Cortex of kidney (tissue), 1 donor: ENCODE results near the gene RUNX1.

Source experiments
- DNase-seq: peaks from one replicate; lab custom pipeline; 2025; lab: John Stamatoyannopoulos, UW

The RUNX1 gene

DNA sequence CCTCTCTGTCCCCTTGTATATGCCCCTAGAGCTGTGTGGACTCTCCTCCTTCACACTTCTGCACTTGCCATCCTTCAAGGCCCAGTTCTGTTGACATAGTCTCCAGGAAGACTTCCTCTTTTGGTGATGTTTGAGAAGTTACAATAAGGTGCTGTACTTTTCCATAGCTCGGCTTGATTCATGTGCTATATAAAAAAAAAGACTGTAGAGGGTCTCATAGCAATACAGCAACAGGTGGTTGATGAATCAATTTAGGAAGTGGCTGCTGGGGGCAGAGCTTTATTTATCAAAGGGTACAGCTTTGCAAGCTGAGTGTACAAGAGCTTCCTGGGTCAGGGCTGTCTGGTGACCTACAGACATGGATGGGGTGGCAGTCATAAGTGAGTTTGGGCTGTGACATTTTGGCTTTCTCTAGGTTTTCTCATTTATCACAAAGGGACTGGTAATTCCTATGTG lies 102.7 kb downstream of the RUNX1 start:
- no peak for DNase-seq

DNA sequence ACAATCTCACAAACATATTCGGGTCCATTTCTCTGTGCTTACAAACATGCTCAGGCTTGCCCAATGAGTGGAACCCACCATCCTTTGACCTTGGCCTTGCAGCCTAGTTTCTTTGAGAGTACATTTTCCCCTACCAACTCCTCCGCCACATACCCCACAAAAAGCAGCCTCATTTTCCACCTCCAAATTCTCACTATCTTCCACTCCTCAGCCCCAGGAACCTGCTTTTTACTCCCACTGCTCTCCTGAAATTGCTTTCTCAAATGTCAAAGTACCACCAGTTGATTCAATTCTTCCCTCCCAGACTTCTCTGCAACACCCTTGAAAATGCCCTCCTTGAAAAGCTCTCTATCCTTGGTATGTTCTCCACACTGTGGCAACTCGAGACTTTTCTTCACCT lies 103.8 kb downstream of the RUNX1 start:
- no peak for DNase-seq

DNA sequence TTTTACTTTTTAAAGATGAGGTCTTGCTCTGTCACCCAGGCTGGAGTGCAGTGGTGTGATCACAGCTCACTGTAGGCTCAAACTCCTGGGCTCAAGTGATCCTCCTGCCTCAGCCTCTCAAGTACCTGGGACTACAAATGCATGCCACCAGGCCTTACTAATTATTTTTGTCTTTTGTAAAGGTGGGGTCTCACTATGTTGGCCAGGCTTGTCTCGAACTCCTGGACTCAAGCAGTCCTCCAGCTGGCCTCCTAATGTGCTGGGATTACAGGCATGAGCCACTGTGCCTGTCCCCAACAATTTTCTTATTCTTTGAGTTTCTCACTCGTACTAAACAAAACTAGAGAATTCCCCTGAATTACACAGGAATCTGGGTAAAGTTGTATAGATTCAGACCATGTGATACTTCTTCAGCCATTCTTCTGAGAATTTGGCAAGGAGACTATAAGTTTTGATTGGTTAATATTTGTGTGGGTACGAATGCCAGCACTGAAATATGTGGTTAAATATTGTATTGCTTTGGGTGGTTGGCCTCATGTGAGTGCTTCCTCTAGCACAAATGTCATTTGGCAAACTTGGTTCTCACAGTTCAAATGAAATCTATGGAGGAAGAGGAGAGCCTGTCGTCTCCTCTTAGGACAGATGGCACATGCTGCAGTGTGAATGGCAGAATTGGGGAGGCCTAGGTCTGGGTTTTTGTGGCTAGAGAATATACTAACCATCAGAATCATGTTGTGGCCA lies 104.9 kb downstream of the RUNX1 start:
- no peak for DNase-seq

DNA sequence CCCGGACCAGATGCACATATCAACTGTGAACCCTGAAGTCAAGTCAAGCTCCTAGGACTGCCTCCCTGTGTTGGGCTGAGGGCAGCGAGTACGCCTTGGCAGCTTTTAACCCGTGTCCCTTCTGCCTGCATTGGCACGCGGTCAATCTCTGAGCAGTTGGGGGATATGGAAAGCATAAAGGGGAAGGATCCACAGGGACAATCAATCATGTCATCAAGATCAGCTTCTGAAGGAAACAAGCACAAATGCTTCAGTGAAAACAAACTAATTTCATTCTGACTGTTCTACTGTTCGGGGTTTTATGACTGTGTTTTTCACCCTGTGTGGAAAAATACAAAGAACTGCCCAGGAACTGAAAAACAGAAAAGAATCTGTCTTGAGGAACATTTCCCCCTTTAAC lies 106.2 kb downstream of the RUNX1 start:
- no peak for DNase-seq

DNA sequence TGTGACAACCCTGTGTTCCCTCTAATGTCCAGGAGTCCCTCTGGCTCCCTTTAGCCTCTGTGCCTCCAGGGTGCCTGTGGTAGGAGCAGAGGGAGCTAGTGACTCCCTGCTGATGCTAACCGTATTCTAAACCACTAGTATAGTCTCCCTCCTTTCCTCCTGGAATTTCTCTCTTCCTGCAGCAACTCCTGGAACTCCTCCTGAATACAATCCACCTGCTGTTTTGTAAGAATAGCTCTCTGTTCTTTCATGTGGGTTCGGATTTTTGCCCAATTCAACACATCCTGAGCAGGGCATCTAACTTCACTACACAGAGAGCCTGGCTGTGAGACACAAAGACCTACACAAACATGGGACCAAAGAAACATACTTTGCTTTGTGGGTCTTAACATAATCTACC lies 107.9 kb downstream of the RUNX1 start:
- DNase-seq: no peak

DNA sequence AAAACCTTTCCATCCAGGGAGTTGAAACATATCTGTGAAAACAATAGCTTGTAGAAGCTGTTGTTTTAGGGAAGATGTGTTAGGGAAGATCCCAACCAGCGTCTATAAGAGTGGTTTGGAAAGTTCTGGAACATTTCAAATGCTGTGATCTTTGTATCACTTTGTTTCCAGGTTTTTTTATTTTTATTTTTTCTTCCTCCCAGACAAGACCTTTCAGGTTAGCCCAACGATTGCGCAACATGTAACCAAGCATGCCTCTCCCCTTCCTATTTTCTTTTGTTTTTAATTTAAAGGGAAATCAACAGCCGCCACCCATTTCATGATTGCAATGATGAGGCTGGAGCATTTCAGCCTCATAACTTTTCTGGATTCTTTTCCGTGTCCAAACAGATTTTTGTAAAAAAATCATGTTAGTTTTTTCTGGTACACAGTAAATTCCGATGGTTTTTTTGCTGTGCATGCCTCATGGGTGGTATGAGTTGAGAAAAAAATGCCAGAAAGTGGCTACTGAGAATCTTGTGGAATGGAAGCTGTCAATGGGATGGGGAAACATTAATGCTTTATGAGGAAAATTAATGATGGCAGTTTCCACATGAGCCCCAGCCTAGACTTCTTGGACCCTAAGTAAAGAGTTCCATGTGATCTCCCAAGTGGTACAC lies 109.3 kb downstream of the RUNX1 start:
- no peak for DNase-seq

DNA sequence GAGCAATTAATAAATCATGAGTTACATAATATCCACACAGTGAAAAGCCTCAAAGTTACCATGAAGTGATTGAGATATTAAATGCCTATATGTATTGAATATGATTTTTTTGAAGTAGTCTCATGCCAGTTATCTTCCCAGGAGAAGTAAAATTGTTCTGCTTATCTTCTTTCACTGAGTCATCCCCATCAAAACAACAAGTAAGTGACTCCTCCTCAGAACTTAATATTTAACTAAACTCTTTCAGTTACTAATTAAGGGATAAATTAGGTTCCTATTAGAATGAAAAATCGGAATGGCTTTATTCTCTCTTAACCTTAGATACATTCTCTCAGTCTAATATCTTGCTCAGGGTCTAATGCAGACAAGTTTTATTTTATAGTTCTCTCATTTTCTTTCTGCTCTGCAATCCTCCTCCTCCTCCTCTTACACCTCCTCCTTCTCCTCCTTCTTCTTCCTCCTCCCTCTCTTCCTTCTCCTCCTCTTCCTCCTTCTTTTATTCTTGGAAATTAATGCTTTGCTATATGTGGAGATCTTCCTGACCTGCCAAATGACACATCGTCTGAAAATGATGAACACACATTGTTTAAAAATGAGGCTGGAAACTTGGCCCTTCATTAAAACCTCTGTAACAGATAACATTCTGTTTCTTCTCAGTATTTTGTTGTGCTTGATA lies 110.9 kb downstream of the RUNX1 start:
- DNase-seq: no peak

DNA sequence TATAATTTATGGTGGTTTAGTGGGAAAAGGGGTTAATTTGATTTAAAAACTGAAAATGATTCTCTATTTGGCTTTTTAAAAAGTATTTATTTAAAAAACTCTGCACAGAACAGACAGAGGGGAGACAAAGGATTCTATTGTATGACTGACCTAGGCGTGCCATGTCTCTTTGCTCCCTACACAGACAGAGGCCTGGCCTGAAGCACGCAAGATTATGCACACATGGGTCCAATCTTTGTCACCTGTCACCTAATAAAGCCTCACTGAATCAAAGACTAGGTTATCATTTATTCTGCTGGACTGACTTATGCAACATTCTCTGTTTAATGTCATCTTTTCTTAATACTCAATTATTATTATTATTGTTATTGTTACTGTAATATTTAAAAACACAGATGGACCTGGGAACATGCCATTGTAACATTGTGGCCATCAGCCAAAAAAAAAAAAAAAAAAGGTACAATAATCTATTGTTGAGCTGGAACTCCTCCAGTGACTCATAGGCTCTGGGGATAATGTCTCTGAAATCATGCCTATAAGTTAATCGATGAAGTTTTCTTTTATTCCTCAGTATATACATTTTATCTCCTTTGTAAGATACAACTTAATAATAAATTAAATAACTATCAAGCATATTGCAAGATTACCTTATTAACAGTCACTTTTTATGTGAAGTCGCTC lies 112.1 kb downstream of the RUNX1 start:
- no peak for DNase-seq

DNA sequence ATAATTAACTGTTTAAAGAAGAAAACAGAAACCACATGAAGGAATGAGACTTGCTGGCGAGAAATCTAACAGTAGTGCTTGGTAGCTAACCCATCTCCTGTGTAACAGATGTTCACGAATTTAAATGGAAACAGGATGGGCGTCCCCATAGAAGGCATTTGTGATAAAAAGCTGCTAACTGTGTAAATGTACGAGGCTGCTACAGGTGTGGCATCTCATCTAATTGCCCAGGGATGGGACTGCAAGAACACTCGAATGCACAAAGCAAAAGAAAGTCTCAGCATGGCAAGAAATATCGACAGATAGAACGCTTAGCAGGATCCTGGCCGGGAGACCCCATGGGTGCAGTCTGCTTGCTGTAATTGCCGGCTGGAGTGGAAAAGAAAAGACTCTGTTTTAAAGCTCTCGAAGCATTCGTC lies 112.7 kb downstream of the RUNX1 start:
- DNase-seq: no peak

DNA sequence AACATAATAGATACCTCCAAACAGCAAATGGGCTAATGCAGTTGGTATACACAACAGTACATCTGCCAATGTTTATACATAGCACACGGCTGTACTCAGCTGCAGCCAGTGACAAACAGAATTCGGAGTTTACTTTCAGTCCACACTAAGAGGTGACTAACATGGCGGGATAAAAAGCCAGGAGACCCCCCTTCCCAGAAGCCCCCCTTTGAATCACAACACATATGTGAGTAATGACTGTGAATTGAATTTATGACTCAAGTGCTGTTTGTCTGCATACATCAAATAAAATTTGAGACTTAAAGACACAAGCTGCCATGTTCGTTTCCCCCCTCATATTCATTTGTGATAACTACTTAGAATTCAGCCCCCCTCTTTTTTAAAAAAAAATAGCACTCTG lies 113.2 kb downstream of the RUNX1 start:
- no peak for DNase-seq

DNA sequence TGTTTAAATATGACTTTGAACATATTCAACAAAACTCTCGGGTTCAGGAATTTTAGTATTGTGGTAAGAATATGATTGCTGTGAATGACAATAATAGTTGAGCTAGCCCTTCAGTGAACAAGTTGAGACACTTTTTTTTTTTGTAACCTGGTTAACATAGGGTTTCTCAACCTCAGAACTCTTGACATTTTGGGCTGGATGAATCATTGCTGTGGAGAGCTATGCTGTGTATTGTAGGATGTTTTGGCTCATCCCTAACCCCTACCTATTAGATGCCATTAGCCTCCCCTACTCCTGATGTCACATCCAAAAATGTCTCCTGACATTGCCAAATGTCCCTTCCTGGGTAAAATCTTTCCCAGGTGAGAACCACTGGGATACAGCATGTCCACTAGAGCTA lies 113.7 kb downstream of the RUNX1 start:
- no peak for DNase-seq

DNA sequence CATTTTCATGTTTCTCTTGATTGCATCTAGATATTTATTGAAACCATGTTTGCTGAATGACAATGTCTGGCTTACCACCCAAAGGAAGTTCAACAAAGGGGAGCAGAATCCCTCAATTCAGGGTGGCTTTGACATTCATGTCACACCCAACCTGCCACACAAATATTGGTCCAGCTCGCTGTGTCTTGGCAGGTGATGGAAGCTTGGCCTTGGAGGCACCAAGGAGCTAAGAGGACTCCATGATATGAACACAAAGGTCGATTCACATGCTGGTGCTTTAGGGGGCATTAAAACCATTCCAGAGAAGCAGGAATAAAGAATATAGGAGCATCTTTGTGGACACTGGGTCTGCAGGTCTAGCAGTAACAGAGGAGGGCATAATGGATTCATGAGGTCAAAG lies 114.8 kb downstream of the RUNX1 start:
- DNase-seq: no peak

DNA sequence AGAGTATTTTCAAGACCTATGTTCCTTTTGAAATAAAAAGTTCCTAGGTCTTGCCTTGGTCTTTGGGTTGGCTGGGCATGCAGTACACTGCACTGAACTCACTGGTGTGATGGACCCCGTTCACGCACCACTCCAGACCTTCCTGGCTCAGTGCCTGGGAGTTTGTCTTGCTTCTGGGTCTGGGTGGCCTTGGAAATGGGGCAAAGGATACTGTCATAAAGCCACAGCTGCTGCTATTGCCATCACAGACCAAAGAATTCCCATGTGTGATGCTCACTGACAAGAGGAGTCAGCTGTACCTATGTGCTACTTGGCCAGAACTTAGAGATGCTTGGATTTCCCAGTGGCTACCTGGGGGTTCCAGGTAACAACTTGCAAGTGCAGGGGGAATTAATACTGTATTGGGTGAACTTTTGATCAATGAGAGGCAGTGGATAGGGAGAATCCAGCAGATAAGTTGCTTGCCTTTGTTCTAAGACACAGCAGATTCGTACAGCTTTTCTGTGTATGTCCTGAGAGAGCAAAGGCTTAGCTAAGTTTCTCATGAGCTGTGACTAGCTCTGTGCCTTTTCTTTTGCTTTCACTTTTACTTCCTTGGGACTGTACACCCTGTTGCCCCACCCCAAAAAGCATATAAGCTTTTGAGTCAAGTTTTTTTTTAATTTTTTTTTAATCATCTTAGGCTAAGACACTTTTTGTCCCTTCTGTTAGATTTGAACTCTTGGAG lies 115.3 kb downstream of the RUNX1 start:
- no peak for DNase-seq

DNA sequence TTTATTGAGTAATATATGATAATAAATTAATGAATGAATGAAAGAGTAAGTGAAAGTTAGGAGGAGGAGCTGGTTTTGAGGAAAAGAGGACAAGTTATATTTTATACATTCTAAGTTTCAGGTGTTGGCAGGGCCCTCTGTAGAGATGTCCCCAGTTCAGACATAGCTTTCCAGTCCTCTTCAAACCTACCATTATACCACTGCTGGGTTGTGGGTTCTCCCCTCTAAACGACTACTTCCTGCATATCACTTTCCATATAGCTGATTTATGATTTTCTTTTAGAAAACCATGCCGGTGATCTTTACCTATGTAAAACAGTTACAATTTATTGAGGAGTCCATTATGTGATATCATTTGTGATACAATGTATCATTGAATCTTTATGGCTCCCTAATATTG lies 116.9 kb downstream of the RUNX1 start:
- no peak for DNase-seq

DNA sequence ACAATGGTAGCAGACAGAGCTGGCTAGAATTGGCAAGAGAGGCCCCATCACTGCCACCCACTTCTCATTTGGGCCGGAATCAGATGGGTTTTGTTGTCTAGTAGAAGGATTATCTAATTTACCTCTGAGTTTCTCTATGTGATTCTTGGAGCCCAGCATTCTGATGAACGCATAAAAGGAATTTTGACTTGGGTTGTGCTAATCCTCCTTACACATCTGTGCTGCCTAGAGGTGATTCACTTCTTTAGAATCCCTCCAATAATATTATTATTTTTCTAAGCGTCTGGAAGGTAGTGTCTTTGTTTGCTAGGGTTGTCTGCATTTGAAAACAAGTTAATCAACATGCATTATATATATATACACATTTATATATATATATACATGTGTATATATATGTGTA lies 118.1 kb downstream of the RUNX1 start:
- DNase-seq: no peak

DNA sequence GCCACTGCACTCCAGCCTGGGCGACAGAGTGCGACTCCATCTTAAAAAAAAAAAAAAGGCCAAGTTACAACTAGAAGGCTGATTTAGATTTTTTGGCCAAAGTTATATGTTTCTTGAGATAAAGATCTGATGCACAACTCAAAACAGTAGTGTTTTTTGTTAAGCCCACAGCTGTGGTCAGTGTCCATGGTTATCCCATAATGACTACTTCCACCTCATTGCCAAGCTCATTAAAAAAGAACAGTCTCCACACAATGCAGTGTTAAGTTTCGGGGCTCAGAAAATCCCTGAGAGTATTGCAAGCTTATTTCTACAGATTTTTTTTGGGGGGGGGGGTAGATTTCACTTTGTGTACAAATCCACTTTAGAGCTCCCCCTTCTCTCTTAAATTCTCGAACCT lies 120.5 kb downstream of the RUNX1 start:
- DNase-seq: no peak

DNA sequence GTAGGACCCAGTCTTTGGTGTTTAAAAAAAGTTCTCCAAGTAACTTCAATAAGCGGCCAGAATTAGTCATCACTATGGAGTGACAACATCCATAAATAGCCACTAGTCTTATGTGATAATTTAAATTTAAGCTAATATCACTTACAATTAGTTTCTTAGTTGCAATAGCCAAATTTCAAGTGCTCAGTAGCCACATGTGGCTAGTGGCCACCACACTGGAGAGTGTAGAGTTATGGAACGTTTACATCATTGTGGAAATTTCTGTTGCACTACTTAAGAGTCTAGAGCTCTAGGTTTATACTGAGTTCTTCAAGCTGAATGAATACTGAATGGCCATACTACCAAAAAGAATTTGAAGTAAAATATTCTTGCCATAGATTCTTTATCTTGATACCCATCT lies 121.1 kb downstream of the RUNX1 start:
- DNase-seq: no peak

DNA sequence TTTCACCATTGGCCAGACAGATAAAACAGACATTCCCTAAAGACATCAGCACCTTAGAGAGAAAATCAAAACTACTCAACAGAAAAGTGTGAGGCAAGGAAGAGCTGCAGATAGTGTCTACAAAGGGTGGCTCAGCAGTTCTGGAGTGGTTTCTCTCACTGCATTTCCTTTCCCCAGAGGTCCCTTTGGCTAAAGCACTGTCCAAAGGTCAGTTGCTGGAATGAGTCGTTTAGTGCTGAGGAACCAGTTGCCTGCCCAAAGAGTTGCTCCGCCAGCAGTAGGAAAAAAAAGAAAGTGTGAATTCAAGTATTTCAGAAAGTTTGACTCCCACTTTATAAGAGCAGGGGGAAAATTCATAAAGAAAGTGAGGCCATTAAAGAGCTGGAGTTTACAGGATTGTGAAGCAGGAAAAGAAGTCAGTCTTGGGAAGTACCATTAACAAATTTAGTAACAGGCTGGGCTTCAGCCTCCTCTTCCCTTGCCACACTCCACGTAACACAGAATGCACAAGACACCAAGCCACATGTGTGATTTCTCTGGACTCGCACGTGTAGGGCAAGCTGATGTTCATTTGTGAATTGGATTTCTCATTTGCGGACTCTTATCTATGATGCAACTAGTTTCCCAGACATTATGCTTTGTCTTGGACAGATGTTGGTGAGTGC lies 122.2 kb downstream of the RUNX1 start:
- no peak for DNase-seq

DNA sequence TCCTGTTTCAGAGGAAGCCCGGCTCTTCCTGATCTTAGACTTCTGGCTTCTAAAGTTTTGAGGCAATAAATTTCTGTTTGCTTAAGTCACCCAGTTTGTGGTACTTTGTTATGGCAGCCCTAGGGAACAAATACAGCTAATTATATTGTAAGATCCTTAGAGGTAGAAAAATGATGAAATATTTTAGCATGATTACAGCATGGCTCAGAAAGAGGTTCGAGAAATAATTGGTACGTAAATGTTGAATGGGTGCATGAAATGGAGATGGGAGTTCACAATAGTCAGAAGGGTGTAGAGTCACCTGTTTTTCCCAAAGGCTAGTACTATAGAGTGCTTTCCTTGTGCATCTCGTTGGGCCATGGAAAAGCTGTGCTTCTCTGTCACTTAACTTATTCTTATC lies 123.5 kb downstream of the RUNX1 start:
- no peak for DNase-seq

DNA sequence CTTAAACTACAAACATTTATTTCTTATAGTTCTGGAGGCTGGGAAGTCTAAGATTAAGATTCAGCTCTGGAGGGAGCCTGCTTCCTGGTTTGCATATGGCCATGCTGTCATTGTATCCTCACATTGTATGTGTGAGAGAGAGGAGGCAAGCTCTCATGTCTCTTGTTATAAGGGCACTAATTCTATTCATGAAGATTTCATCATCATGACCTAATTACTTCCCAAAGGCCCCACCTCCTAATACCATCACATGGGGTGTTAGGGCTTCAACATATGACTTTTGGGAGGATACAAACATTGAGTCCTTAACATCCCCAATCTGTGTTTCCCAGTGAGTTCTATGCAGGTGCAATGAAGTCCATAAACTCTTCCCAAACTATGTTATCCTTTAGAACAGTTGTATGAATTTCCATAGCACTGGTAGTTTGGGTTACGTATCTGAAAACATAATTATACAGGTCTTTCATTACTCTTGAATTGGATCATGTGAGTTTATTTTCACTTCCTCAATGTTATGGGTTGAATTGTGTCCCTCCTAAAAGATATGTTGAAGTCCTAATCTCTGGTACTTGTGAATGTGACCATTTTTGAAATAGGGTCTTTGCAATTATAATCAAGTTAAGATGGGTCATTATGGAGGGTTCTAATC lies 124.2 kb downstream of the RUNX1 start:
- DNase-seq: no peak

DNA sequence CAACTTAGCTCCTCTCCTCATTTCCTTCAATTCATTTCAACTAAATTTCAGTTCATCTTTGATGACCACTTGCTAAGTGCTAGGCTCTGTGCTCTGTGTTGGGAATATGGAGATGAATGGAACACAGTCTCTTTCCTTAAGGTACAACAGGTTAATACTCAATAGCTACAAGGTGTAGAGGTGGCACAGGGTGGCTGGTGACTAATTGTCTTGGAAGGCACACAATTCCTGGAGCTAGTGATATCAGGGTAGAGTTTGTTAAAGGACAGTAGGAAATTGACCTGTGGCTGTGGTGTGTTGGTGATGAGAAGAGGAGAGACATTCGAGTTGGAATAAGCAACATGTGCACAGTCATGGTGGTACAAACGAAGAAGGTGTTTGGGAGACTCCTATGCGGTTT lies 124.9 kb downstream of the RUNX1 start:
- DNase-seq: no peak
